ENCODE results near the gene VNN1.

The VNN1 gene

DNA sequence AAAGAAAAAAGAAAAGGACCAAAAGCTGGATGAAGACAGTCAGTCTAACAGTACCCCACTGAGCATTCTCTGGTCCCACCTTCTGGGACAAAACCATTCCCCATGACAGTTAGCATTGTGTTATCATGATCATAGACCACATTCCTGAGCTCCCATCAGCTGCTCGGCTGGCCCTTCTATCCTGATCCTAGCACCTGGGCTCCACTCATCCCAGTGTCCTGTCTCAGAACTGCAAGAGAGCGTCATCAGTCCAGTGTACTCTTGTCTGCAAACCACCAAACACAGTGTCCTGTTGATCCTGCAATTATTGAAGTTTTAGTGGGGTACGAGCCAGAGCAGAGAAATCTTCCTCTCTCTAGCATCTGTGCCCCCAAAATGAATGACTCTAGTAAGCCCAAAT, 38.9 kb downstream of the VNN1 start:
- DNase-seq (ENCODE audit: low read depth) = no peak
- TF ChIP-seq CTCF (IDR thresholded peaks at IDR 0.05; ENCODE audit: low read length, missing control alignments) = no peak
- H3K4me3 ChIP-seq (replicated peaks; ENCODE audit: low read depth, low read length) = no peak overlapping the region

DNA sequence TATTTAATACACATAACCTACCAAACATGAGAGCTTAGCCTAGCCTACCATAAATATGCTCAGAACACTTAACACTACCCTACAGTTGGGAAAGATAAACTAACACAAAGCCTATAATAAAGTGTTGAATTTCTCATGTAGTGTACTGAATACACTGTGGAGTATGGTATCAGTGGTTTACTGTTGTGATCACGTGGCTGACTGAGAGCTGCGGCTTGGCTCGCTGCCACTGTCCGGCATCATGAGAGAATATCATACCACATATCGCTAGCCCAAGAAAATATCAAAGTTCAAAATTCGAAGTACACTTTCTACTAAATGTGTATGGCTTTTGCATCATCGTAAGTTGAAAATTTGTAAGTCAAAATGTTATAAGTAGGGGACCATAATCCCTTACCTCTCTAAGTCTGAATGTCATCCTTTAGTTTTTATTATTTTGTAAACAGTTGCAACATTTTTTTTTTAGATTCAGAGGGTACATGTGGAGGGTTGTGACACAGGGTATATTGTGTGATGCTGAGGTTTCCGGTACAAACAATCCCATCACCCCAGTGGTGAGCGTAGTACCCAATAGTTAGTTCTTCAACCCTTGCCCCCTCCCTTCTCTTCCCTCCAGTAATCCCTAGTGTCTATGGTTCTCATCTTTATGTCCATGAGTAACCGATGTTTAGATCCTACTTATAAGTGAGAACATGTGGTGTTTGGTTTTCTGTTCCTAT, 40.3 kb downstream of the VNN1 start:
- TF ChIP-seq CTCF (IDR thresholded peaks at IDR 0.05; ENCODE audit: low read length, missing control alignments) = no peak

GRCh38 chr6:132671295-132671694, 42.6 kb downstream of the VNN1 start:
- no peak for DNase-seq (ENCODE audit: low read depth)
- no peak overlapping the region for H3K4me3 ChIP-seq (replicated peaks; ENCODE audit: low read depth, low read length)
- no peak for TF ChIP-seq CTCF (IDR thresholded peaks at IDR 0.05; ENCODE audit: low read length, missing control alignments)

More for the DNA sequence above, 40.3 kb downstream of the VNN1 start:
- DNase-seq (ENCODE audit: low read depth) = no peak
- no peak overlapping the region for H3K4me3 ChIP-seq (replicated peaks; ENCODE audit: low read depth, low read length)

DNA sequence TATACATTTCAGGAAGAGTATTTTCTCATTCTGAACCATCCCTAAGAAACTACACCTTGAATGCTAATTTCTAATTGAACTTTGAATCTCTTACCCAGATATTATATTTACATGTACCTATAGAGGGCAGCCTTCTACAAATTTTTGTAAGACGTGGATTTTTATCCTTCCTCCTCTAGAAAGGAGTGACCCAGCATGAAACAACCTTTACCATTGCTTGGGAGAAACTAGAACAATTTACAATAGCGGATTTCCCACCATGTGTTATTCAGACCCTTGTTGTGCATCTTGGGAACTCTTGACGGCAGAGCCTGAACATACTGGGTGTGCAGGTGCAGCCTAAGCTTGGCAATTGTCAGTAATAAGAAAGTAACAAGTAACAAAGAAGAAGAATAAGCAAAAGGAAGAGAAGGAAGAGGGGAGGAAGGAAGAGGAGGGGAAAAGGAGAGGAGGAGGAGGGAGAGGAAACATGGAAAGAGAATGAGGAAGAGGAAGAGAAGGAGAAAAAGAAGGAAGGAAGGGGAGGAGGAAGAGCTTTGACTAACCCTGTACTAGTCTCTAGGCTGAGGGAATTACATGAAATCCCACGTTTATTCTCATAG, 44.1 kb downstream of the VNN1 start:
- TF ChIP-seq CTCF (IDR thresholded peaks at IDR 0.05; ENCODE audit: low read length, missing control alignments) = peak; percentile 40
- no peak overlapping the region for H3K4me3 ChIP-seq (replicated peaks; ENCODE audit: low read depth, low read length)
- peak; percentile 75 for DNase-seq (ENCODE audit: low read depth)

- H3K4me3 ChIP-seq (replicated peaks; ENCODE audit: low read depth, low read length) = no peak overlapping the region
- DNase-seq (ENCODE audit: low read depth) = no peak
- TF ChIP-seq CTCF (IDR thresholded peaks at IDR 0.05; ENCODE audit: low read length, missing control alignments) = no peak
These were observed 47.7 kb downstream of the VNN1 start for GRCh38 chr6:132666118-132666517.

GRCh38 chr6:132664309-132665034, 49.4 kb downstream of the VNN1 start:
- H3K4me3 ChIP-seq (replicated peaks; ENCODE audit: low read depth, low read length) = no peak overlapping the region
- no peak for DNase-seq (ENCODE audit: low read depth)
- no peak for TF ChIP-seq CTCF (IDR thresholded peaks at IDR 0.05; ENCODE audit: low read length, missing control alignments)
